Bronchial epithelial cell (primary cell): ENCODE results near the gene ZSWIM8. TPM values are rescaled to one million over a fixed set of nuclear protein-coding genes. Genes with fewer than 3 reads are reported as not detected.

ENCODE experiments used
- DNase-seq: peaks from one replicate; pipeline ENCODE4 v3.0.0-alpha.2; 2010; ENCODE audit warnings: low read depth
- FAIRE-seq: peaks from 2 replicates; lab custom pipeline; 2011; peaks lifted over from hg19 to GRCh38; lab: Jason Lieb, UNC
- H3K27me3 ChIP-seq: 2 replicates; pipeline ENCODE4 v1.5.1; 2011; ENCODE audit warnings: low read length; ENCODE audit not compliant: control insufficient read depth, insufficient read depth
- H3K36me3 ChIP-seq: 2 replicates; pipeline ENCODE4 v1.5.1; 2011; ENCODE audit warnings: low read length; ENCODE audit not compliant: control insufficient read depth, insufficient read depth
- H3K4me3 ChIP-seq: 2 replicates; pipeline ENCODE4 v1.5.1; 2011; ENCODE audit warnings: mild to moderate bottlenecking, low read depth, low read length, control low read depth
- CTCF ChIP-seq: IDR thresholded peaks from 2 replicates; pipeline ENCODE4 v1.5.1; 2011; ENCODE audit warnings: mild to moderate bottlenecking, moderate library complexity, low read length, control low read depth, inconsistent platforms; ENCODE audit not compliant: insufficient read depth, severe bottlenecking
- total RNA-seq: library from RNA; depleted of rRNA; stranded (reverse); fragments of >200 nt; gene quantifications from 2 replicates; pipeline ENCODE4 v1.2.1, GENCODE V29; 2014

Gene ZSWIM8
- total RNA-seq, 1 donor from 2014 or later: 27.1 TPM

- DNase-seq (no peak), FAIRE-seq (no peak)
- no peak overlapping the region for H3K4me3 ChIP-seq
- no peak for TF ChIP-seq CTCF
- peaks cover 11% of the 10 kb centered on the region for H3K36me3 ChIP-seq
- H3K27me3 ChIP-seq: no peaks in the 10 kb centered on the region
Observed at GRCh38 chr10:73841526-73842285, 56.3 kb downstream of the ZSWIM8 start.

GRCh38 chr10:73842349-73842748 is 56.9 kb downstream of the ZSWIM8 start:
- Histone ChIP-seq H3K4me3 (no peak overlapping the region), H3K27me3 (no peaks in the 10 kb centered on the region), H3K36me3 (peaks cover 12% of the 10 kb centered on the region)
- DNase-seq (no peak), FAIRE-seq (no peak)
- TF ChIP-seq CTCF: no peak

GRCh38 chr10:73843261-73843660 is 57.9 kb downstream of the ZSWIM8 start:
- no peaks in the 10 kb centered on the region for H3K27me3 ChIP-seq
- no peak for FAIRE-seq
- no peak for TF ChIP-seq CTCF
- peaks cover 13% of the 10 kb centered on the region for H3K36me3 ChIP-seq
- no peak overlapping the region for H3K4me3 ChIP-seq
- DNase-seq: peak; percentile 33

GRCh38 chr10:73847031-73847430 is 61.6 kb downstream of the ZSWIM8 start:
- FAIRE-seq (no peak), DNase-seq (no peak)
- H3K27me3 ChIP-seq: no peaks in the 10 kb centered on the region
- H3K4me3 ChIP-seq: no peak overlapping the region
- no peak for TF ChIP-seq CTCF
- H3K36me3 ChIP-seq: peaks cover 17% of the 10 kb centered on the region

GRCh38 chr10:73848821-73849489 is 63.5 kb downstream of the ZSWIM8 start:
- peak; percentile 96 for TF ChIP-seq CTCF
- H3K36me3 ChIP-seq: peaks cover 17% of the 10 kb centered on the region

More at GRCh38 chr10:73848821-73849489, 63.5 kb downstream of the ZSWIM8 start:
- FAIRE-seq (no peak), DNase-seq (peak; percentile 57)
- H3K27me3 ChIP-seq: no peaks in the 10 kb centered on the region
- H3K4me3 ChIP-seq: no peak overlapping the region
